ACC112 (cell line): ENCODE data around the gene IL17RA.
"Not testable (repeated sequence)": the region's sequence is repeated elsewhere in the genome, so short reads cannot be mapped to it uniquely, and the experiment has no call there.

Source experiments
- H2AFZ ChIP-seq: fragments of 200-600 bp; sonication (generic); one replicate; pipeline ENCODE4 v1.6.0; 2017; ENCODE audit warnings: antibody characterized with exemption, low read length; ENCODE audit not compliant: unreplicated experiment
- H3K27ac ChIP-seq: fragments of 200-600 bp; sonication (generic); 2 replicates; pipeline ENCODE4 v1.5.1; 2014; ENCODE audit warnings: low read depth, mild to moderate bottlenecking, antibody characterized with exemption, low read length, moderate library complexity
- H3K27me3 ChIP-seq: fragments of 200-600 bp; sonication (generic); 2 replicates; pipeline ENCODE4 v1.6.1; 2014; ENCODE audit warnings: mild to moderate bottlenecking, antibody characterized with exemption, low read length, moderate library complexity, mixed read lengths; ENCODE audit not compliant: insufficient read depth
- H3K36me3 ChIP-seq: fragments of 200-600 bp; sonication (generic); 2 replicates; pipeline ENCODE4 v1.6.1; 2016; ENCODE audit warnings: mild to moderate bottlenecking, antibody characterized with exemption, low read length, moderate library complexity, mixed read lengths; ENCODE audit not compliant: insufficient read depth
- H3K4me1 ChIP-seq: fragments of 200-600 bp; sonication (generic); one replicate; pipeline ENCODE4 v1.6.1; 2016; ENCODE audit warnings: low read length, mixed read lengths; ENCODE audit not compliant: insufficient read depth, unreplicated experiment, control insufficient read depth
- H3K4me3 ChIP-seq: fragments of 200-600 bp; sonication (generic); 2 replicates; pipeline ENCODE4 v1.5.1; 2014; ENCODE audit warnings: mild to moderate bottlenecking, low read depth, low read length
- H3K79me2 ChIP-seq: fragments of 200-600 bp; sonication (generic); one replicate; pipeline ENCODE4 v1.6.0; 2016; ENCODE audit warnings: low read length; ENCODE audit not compliant: control insufficient read depth, unreplicated experiment, insufficient read depth

Gene IL17RA

GRCh38 chr22:17140826-17141766, 56.3 kb downstream of the IL17RA start:
- H3K4me3 ChIP-seq: no peak overlapping the region
- no peaks in the 10 kb centered on the region for H3K4me1 ChIP-seq
- H3K36me3 ChIP-seq: no peaks in the 10 kb centered on the region
- H3K79me2 ChIP-seq: no peaks in the 10 kb centered on the region
- H3K27me3 ChIP-seq: no peaks in the 10 kb centered on the region
- H2AFZ ChIP-seq: no peak overlapping the region
- no peak overlapping the region for H3K27ac ChIP-seq

- no peak overlapping the region for H3K4me3 ChIP-seq
- no peaks in the 10 kb centered on the region for H3K4me1 ChIP-seq
- H3K27ac ChIP-seq: no peak overlapping the region
- H3K79me2 ChIP-seq: no peaks in the 10 kb centered on the region
- no peaks in the 10 kb centered on the region for H3K36me3 ChIP-seq
- H3K27me3 ChIP-seq: no peaks in the 10 kb centered on the region
- H2AFZ ChIP-seq: no peak overlapping the region
These were observed 58.3 kb downstream of the IL17RA start for GRCh38 chr22:17143101-17143500.

- no peak overlapping the region for H3K27ac ChIP-seq
- H3K79me2 ChIP-seq: no peaks in the 10 kb centered on the region
- no peaks in the 10 kb centered on the region for H3K27me3 ChIP-seq
- H2AFZ ChIP-seq: no peak overlapping the region
- H3K4me3 ChIP-seq: no peak overlapping the region
- H3K36me3 ChIP-seq: no peaks in the 10 kb centered on the region
- H3K4me1 ChIP-seq: no peaks in the 10 kb centered on the region
These were observed 59.0 kb downstream of the IL17RA start for GRCh38 chr22:17143826-17144225.

GRCh38 chr22:17145021-17145680, 60.4 kb downstream of the IL17RA start:
- H3K36me3 ChIP-seq: no peaks in the 10 kb centered on the region
- no peaks in the 10 kb centered on the region for H3K27me3 ChIP-seq
- no peaks in the 10 kb centered on the region for H3K4me1 ChIP-seq
- H3K27ac ChIP-seq: no peak overlapping the region
- no peaks in the 10 kb centered on the region for H3K79me2 ChIP-seq
- H2AFZ ChIP-seq: no peak overlapping the region
- H3K4me3 ChIP-seq: no peak overlapping the region

- not testable (repeated sequence) for H3K4me3 ChIP-seq, H3K27ac ChIP-seq, H3K4me1 ChIP-seq, H2AFZ ChIP-seq, H3K27me3 ChIP-seq, H3K36me3 ChIP-seq
- peaks cover 13% of the 10 kb centered on the region for H3K79me2 ChIP-seq
These were observed 62.7 kb downstream of the IL17RA start for GRCh38 chr22:17147458-17147857.

GRCh38 chr22:17149076-17149815, 64.4 kb downstream of the IL17RA start:
- H3K27me3 ChIP-seq: no peaks in the 10 kb centered on the region
- H2AFZ ChIP-seq: no peak overlapping the region
- H3K27ac ChIP-seq: no peak overlapping the region
- H3K36me3 ChIP-seq: no peaks in the 10 kb centered on the region
- H3K79me2 ChIP-seq: peaks cover 29% of the 10 kb centered on the region
- peaks cover 4% of the 10 kb centered on the region for H3K4me1 ChIP-seq
- no peak overlapping the region for H3K4me3 ChIP-seq

- Histone ChIP-seq H3K27ac (no peak overlapping the region), H3K27me3 (no peaks in the 10 kb centered on the region), H3K79me2 (peaks cover 51% of the 10 kb centered on the region), H3K4me1 (peaks cover 6% of the 10 kb centered on the region), H2AFZ (no peak overlapping the region), H3K4me3 (no peak overlapping the region), H3K36me3 (no peaks in the 10 kb centered on the region)
These were observed 67.5 kb downstream of the IL17RA start for GRCh38 chr22:17152340-17152739.

- peaks cover 11% of the 10 kb centered on the region for H3K4me1 ChIP-seq
- no peak overlapping the region for H3K27ac ChIP-seq
- H3K79me2 ChIP-seq: peaks cover 57% of the 10 kb centered on the region
- H3K4me3 ChIP-seq: no peak overlapping the region
- no peaks in the 10 kb centered on the region for H3K36me3 ChIP-seq
- H2AFZ ChIP-seq: no peak overlapping the region
- no peaks in the 10 kb centered on the region for H3K27me3 ChIP-seq
These were observed 68.2 kb downstream of the IL17RA start for GRCh38 chr22:17152971-17153370.

GRCh38 chr22:17155941-17156340, 71.1 kb downstream of the IL17RA start:
- H3K79me2 ChIP-seq: peaks cover 52% of the 10 kb centered on the region
- no peaks in the 10 kb centered on the region for H3K36me3 ChIP-seq
- H3K4me1 ChIP-seq: peaks cover 7% of the 10 kb centered on the region
- H3K27ac ChIP-seq: no peak overlapping the region
- no peak overlapping the region for H2AFZ ChIP-seq
- peak overlapping the region; percentile 16; the same call in 1 of the 2 replicates for H3K4me3 ChIP-seq
- no peaks in the 10 kb centered on the region for H3K27me3 ChIP-seq

GRCh38 chr22:17157714-17158113, 72.9 kb downstream of the IL17RA start:
- Histone ChIP-seq H3K36me3 (no peaks in the 10 kb centered on the region), H3K27me3 (no peaks in the 10 kb centered on the region), H3K27ac (no peak overlapping the region), H2AFZ (no peak overlapping the region), H3K4me3 (peak overlapping the region; percentile 85), H3K4me1 (peaks cover 7% of the 10 kb centered on the region), H3K79me2 (peaks cover 42% of the 10 kb centered on the region)
